ENCODE results near the gene LIPT2.

LIPT2 gene

DNA sequence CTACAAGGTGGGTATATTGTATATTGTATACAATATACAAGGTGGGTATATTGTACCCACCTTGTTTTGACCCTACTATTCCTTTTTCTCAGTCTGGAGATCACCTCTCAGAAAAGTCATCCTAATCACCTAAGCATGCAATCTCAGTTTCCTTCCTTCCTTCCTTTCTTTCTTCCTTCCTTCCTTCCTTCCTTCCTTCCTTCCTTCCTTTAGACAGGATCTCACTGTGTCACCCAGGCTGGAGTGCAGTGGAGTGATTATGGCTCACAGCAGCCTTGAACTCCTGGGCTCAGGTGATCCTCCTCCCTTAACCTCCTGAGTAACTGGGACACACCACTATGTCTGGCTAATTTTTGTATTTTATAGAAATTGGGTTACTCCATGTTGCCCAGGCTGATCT is 25.0 kb downstream of the LIPT2 start:
- TF ChIP-seq TAF1 (IDR thresholded peaks at IDR 0.05; ENCODE audit: low read depth) = no peak
- TF ChIP-seq, protein P1, sequence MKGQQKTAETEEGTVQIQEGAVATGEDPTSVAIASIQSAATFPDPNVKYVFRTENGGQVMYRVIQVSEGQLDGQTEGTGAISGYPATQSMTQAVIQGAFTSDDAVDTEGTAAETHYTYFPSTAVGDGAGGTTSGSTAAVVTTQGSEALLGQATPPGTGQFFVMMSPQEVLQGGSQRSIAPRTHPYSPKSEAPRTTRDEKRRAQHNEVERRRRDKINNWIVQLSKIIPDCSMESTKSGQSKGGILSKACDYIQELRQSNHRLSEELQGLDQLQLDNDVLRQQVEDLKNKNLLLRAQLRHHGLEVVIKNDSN (IDR thresholded peaks at IDR 0.05) = no peak

DNA sequence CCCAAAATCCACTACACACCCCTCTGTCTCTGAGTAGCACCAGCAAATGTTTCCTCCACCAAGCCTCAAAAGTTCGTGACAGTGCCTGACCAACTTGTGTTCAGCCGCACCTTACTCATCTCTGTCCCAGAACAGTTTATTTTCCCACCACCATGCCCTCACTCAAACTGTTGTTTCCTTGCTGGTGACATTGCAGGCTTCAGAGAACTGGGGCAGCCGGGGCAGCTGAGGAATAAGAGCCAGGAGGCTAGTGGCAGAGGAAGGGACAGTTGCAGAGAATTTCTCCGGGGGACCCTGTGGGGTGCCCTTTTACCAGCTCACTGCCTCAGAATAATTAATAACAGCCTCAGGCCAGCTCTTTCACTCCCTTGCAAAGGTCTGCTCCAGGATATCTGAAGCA is 25.5 kb downstream of the LIPT2 start:
- TF ChIP-seq EP300 (IDR thresholded peaks at IDR 0.05; ENCODE audit: borderline replicate concordance) (0 out of 2 replicates have a peak, but pooled peaks have one; percentile 1), EGR1 (IDR thresholded peaks at IDR 0.05) (no peak), ZBTB7A (IDR thresholded peaks at IDR 0.05; ENCODE audit: low read depth) (no peak), FOXM1 (IDR thresholded peaks at IDR 0.05; ENCODE audit: borderline replicate concordance, low read depth) (no peak)
- TF ChIP-seq, protein P2, sequence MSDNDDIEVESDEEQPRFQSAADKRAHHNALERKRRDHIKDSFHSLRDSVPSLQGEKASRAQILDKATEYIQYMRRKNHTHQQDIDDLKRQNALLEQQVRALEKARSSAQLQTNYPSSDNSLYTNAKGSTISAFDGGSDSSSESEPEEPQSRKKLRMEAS (IDR thresholded peaks at IDR 0.05) = no peak
- TF ChIP-seq, protein P3, sequence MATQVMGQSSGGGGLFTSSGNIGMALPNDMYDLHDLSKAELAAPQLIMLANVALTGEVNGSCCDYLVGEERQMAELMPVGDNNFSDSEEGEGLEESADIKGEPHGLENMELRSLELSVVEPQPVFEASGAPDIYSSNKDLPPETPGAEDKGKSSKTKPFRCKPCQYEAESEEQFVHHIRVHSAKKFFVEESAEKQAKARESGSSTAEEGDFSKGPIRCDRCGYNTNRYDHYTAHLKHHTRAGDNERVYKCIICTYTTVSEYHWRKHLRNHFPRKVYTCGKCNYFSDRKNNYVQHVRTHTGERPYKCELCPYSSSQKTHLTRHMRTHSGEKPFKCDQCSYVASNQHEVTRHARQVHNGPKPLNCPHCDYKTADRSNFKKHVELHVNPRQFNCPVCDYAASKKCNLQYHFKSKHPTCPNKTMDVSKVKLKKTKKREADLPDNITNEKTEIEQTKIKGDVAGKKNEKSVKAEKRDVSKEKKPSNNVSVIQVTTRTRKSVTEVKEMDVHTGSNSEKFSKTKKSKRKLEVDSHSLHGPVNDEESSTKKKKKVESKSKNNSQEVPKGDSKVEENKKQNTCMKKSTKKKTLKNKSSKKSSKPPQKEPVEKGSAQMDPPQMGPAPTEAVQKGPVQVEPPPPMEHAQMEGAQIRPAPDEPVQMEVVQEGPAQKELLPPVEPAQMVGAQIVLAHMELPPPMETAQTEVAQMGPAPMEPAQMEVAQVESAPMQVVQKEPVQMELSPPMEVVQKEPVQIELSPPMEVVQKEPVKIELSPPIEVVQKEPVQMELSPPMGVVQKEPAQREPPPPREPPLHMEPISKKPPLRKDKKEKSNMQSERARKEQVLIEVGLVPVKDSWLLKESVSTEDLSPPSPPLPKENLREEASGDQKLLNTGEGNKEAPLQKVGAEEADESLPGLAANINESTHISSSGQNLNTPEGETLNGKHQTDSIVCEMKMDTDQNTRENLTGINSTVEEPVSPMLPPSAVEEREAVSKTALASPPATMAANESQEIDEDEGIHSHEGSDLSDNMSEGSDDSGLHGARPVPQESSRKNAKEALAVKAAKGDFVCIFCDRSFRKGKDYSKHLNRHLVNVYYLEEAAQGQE (IDR thresholded peaks at IDR 0.05; ENCODE audit: low read depth) = no peak

GRCh38 chr11:74466916-74467885 is 26.3 kb downstream of the LIPT2 start, which contains the start of gene KCNE3:
KCNE3 (minus strand) TSS chr11:74467549; CDS start chr11:74457563, 9,986 bp downstream.
- TF ChIP-seq, protein P1 (IDR thresholded peaks at IDR 0.05) = no peak
- peak; percentile 56; the same call in 1 of the 2 replicates for TF ChIP-seq YY1 (IDR thresholded peaks at IDR 0.05; ENCODE audit: low read depth)
- no peak; the same call in 1 of the 2 replicates for TF ChIP-seq RAD21 (IDR thresholded peaks at IDR 0.05; ENCODE audit: low read depth)
- TF ChIP-seq TEAD4 (IDR thresholded peaks at IDR 0.05) = peak; percentile 67; the same call in 1 of the 2 replicates
- TF ChIP-seq EP300 (IDR thresholded peaks at IDR 0.05; ENCODE audit: borderline replicate concordance) = peak; percentile 92
- 0 out of 2 replicates have a peak, but pooled peaks have one; percentile 13 for TF ChIP-seq CEBPB (IDR thresholded peaks at IDR 0.05)
- TF ChIP-seq TAF1 (IDR thresholded peaks at IDR 0.05; ENCODE audit: low read depth) = no peak
- TF ChIP-seq NFIC (IDR thresholded peaks at IDR 0.05) = peak; percentile 74; the same call in 1 of the 2 replicates
- TF ChIP-seq ZBTB7A (IDR thresholded peaks at IDR 0.05; ENCODE audit: low read depth) = peak; percentile 97
- TF ChIP-seq TCF12 (IDR thresholded peaks at IDR 0.05; ENCODE audit: low read depth) = peak; percentile 93
- TF ChIP-seq CREB1 (IDR thresholded peaks at IDR 0.05; ENCODE audit: low read depth) = no peak
- TF ChIP-seq FOXM1 (IDR thresholded peaks at IDR 0.05; ENCODE audit: borderline replicate concordance, low read depth) = peak; percentile 72
- TF ChIP-seq, protein P3 (IDR thresholded peaks at IDR 0.05; ENCODE audit: low read depth) = no peak
- TF ChIP-seq, protein P2 (IDR thresholded peaks at IDR 0.05) = peak; percentile 50; the same call in 1 of the 2 replicates
- peak; percentile 50; the same call in 1 of the 2 replicates for TF ChIP-seq EGR1 (IDR thresholded peaks at IDR 0.05)

- TF ChIP-seq EP300 (IDR thresholded peaks at IDR 0.05; ENCODE audit: borderline replicate concordance) (no peak), NFIC (IDR thresholded peaks at IDR 0.05) (no peak), FOXM1 (IDR thresholded peaks at IDR 0.05; ENCODE audit: borderline replicate concordance, low read depth) (no peak), TEAD4 (IDR thresholded peaks at IDR 0.05) (no peak), TCF12 (IDR thresholded peaks at IDR 0.05; ENCODE audit: low read depth) (no peak), RAD21 (IDR thresholded peaks at IDR 0.05; ENCODE audit: low read depth) (no peak), CEBPB (IDR thresholded peaks at IDR 0.05) (no peak), TAF1 (IDR thresholded peaks at IDR 0.05; ENCODE audit: low read depth) (no peak), ZBTB7A (IDR thresholded peaks at IDR 0.05; ENCODE audit: low read depth) (no peak), EGR1 (IDR thresholded peaks at IDR 0.05) (no peak), YY1 (IDR thresholded peaks at IDR 0.05; ENCODE audit: low read depth) (no peak), CREB1 (IDR thresholded peaks at IDR 0.05; ENCODE audit: low read depth) (no peak)
- TF ChIP-seq, protein P3 (IDR thresholded peaks at IDR 0.05; ENCODE audit: low read depth) = no peak
- TF ChIP-seq, protein P2 (IDR thresholded peaks at IDR 0.05) = no peak
- TF ChIP-seq, protein P1 (IDR thresholded peaks at IDR 0.05) = no peak
Observed at GRCh38 chr11:74465291-74465708, 28.2 kb downstream of the LIPT2 start.

Measured in Ishikawa (cell line).